GM19240 (cell line): Measurements from ENCODE around the gene TMEM121B.

Experiments
- DNase-seq: peaks from one replicate; pipeline ENCODE4 v3.0.0; 2011; ENCODE audit warnings: low spot score; ENCODE audit not compliant: insufficient read length

The TMEM121B gene

DNA sequence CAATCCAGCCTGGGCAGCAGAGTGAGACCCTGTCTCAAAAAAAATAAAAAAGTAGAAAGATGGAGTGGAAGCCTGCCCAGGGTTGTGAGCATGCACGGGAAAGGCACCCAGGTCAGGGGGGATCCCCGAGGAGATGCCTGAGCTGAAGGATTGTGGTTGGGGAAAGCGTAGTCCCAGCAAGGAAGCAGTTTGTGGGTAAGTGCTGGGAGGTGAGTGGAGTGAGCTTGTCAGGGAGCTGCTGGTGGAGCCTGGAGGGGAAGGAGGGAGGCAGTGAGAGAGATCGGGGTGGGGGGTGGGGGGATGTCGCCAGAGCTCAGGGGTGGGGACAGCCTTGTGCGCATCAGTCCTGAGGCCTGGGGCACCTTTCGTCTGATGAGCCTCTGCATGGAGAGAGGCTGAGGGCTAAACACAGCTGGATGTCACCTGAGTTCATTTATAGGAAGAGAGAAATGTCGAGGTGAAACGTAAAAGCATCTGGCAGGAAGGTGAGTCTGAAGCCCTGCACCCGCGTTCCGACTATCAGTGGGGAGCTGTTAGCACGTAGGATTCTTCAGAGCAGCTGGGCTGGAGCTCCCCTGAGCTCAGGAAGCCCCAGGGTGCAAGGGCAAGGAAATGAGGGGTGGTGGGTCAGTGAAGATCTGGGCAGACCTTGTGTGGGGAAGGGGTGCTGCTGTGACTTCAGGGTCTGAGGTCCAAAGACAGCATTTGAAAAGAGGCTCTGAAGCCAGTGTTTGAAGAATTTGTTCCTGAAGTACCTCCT lies 10.2 kb downstream of the TMEM121B start:
- no peak for DNase-seq

DNA sequence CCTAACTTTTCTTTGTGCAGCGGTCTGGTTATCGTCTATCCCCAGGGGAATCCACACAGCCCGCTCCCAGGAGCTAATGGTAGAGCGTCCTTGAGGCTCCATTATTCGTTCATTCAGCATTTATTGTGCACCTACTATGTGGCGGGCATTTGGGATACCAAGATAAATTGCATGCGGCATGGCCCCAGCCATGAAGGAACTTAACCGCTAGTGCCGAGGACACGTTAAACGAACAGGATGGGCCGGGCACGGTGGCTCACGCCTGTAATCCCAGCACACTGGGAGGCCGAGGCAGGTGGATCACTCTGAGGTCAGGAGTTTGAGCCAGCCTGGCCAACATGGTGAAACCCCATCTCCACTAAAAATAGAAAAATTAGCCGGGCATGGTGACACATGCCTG lies 11.2 kb downstream of the TMEM121B start:
- no peak for DNase-seq

DNA sequence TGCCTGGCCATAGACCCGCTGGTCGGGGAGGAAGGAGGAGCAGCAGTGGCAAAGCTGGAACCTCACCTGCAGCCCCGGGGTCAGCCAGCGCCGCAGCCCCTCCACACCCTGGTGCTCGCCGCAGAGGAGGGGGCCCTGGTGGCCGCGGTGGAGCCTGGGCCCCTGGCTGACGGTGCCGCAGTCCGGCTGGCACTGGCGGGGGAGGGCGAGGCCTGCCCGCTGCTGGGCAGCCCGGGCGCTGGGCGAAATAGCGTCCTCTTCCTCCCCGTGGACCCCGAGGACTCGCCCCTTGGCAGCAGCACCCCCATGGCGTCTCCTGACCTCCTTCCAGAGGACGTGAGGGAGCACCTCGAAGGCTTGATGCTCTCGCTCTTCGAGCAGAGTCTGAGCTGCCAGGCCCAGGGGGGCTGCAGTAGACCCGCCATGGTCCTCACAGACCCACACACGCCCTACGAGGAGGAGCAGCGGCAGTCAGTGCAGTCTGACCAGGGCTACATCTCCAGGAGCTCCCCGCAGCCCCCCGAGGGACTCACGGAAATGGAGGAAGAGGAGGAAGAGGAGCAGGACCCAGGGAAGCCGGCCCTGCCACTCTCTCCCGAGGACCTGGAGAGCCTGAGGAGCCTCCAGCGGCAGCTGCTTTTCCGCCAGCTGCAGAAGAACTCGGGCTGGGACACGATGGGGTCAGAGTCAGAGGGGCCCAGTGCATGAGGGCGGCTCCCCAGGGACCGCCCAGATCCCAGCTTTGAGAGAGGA lies 11.9 kb downstream of the TMEM121B start:
- no peak for DNase-seq

DNA sequence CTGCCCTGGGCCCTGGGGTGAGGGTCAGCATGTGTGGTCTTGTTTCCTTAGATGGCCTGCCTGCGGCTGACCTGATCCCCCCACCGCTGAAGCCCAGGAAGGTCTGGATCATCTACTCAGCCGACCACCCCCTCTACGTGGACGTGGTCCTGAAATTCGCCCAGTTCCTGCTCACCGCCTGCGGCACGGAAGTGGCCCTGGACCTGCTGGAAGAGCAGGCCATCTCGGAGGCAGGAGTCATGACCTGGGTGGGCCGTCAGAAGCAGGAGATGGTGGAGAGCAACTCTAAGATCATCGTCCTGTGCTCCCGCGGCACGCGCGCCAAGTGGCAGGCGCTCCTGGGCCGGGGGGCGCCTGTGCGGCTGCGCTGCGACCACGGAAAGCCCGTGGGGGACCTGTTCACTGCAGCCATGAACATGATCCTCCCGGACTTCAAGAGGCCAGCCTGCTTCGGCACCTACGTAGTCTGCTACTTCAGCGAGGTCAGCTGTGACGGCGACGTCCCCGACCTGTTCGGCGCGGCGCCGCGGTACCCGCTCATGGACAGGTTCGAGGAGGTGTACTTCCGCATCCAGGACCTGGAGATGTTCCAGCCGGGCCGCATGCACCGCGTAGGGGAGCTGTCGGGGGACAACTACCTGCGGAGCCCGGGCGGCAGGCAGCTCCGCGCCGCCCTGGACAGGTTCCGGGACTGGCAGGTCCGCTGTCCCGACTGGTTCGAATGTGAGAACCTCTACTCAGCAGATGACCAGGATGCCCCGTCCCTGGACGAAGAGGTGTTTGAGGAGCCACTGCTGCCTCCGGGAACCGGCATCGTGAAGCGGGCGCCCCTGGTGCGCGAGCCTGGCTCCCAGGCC lies 12.7 kb downstream of the TMEM121B start:
- no peak for DNase-seq

DNA sequence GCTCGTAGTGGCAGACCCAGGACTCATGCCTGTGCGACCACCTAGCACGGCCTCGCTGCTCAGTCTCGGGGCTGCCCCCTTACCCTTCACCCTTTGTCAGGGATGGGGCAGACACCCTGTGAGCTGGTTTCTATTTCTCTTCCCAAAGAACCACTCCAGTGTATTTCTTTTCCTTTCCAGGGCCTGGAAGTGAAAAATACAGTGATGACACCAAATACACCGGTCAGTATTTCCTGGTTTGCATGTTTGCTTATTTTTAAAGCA lies 13.7 kb downstream of the TMEM121B start:
- DNase-seq = no peak

DNA sequence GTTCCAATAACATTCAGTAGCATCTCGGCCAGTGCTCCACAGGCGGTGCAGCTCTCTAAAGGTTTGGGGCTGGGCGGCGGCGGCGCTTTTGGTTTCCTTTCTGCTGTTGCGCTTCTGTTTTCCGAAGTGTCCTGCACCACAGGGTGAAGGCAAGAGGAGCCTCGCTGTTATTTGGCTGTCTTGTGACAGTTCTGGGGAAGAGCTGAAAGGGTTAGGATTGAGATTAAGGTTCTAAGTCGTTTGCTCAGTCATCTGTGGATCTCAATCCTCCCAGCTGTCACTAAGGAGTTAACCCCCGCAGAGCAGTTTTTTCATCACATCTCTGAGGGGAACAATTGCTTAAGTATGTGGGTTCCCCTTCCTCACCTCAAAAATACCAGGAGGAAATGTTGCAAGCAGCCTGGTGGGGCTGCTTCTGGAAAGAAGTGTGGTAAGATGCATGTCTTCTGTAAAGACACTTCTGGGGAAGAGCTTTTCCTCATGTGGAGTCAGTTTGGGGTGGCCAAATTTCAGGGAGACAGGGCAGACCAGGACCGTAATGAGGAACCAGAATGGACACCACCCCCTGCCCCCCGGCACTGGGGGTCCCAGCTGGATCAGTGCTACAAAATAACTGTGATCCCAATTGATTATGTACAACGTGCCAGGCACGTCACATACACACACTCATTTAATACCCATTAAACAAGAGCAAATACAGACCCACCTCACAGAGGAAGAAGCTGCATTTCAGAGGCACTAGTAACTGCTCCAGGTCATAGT lies 14.2 kb downstream of the TMEM121B start:
- peak; percentile 45 for DNase-seq

DNA sequence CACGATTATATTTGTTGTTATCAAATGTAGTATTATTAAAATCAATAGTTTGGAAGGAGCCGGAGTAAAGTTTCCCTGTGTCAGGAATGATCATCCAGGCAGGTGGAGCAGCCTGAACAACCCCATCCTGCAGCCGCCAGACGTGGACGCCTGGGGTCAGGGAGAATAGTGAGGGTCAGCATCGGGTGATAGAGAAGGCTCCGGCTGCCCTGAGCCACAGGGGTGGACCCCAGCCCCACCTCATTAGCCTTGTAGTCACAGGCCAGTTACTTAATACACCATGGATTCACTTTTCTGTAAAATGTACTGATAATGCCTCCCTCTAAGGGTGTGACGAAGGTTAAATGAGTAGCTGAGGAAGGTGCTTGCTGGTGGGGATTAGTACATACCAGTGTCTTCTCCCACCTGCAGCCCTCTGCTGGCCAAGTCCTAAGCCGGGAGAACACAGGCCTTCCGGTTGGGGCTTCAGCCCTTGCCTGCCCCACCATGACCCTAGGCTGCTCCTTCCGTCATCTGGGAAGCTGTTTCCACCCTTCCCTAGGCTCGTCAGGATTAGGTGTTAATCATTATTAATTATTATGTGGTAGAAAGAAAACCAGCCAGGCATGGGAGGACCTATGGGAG lies 14.9 kb downstream of the TMEM121B start:
- DNase-seq = no peak

DNA sequence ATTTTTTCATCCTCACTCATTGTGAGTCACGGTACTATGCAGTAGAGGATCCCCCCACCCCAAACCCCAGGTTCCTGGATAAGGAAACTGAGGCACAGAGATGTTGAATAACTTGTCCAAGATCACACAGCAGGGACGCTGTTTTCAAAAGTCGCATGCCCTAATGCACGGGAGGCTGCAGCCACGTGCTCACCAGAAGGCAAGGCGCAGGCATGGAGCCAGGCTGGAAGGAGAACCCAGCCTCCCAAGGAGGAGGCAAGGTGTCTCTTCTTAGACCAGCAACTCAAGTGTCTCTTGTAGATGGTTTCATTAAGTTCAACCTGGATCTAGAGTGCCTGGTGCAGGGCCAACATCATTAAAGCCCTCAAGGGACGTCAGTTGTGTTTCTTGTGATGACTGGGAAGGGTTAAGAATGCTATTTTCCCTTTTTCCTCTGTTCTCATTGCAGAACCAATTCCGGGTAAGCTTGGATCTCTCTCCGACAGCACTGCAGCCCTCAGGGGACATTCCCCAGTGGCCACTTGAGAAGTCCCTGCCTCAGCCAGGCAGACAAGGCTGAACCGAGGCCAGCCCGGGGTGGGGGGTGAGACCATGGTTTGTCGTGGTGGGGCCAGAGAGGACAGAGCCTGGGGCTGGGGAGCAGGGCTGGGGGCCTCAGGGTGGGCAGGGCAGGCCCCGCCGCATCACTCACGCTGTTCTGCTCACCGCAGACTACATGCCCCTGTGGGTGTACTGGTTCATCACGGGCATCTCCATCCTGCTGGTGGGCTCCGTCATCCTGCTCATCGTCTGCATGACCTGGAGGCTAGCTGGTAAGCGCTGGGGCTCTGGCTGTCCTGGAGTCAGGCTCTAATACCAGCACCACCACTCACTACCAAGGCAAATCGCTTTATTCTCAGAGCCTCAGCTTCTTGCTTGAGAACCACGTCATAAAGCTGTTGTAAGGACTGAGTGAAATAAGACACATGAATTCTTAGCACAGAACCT lies 15.7 kb downstream of the TMEM121B start:
- no peak for DNase-seq

DNA sequence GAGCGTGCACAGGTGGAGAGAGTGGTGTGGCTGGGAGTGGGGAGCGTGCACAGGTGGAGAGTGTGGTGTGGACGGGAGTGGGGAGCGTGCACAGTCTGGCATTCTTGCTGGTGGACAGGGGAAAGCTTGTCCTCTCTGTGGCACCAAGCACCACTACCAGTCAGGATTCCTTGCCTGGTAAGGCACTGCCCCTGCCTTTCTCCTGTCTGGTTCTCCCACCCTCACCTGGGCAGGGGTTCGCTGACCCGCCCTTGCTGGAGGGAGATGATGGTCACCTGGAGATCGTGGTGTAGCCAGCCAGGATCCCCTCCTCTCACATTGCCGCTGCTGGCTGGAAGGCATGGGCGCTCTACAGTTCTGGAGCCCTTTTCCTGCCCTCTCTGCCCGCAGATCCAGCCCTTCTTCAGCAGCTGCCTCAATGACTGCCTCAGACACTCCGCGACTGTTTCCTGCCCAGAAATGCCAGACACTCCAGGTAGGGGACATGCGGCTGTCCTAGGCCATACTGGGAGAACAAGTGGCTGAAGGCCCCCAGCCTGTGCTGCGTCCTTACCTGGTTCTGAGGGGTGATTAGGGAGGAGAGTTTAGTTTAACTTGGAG lies 16.7 kb downstream of the TMEM121B start:
- no peak for DNase-seq

DNA sequence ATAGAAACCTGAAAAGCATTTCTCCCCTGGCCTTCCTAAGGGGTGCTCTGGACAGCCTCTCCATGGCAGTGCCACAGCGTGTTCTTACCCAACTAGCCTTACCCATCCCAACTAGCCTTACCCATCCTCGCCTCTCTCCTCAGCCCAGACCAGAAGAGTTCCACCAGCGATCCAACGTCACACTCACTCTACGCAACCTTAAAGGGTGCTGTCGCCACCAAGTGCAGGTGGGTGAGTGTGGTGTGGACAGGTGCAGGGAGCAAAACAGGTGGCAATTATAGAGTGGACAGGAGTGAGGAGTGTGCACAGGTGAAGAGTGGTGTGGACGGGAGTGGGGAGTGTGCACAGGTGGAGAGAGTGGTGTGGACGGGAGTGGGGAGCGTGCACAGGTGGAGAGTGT lies 17.8 kb downstream of the TMEM121B start:
- DNase-seq = no peak

DNA sequence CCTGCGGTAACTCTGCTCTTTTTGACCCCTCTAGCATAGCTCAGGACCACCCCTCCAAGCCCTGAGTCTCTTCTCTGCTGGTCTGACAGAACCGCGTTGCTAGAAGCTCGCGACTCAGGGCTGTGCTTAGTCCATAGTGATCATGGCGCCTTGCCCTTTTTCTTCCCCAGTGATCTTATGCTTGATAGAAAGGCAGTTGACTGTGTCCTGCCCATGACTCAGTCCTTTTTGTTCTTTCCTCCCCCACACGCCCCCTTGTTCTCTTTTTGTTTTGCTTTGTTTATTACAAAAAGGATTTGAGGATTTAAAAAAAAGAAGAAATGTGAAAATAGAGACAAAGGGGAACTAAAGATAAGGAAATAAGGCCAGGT lies 18.9 kb downstream of the TMEM121B start:
- no peak for DNase-seq

DNA sequence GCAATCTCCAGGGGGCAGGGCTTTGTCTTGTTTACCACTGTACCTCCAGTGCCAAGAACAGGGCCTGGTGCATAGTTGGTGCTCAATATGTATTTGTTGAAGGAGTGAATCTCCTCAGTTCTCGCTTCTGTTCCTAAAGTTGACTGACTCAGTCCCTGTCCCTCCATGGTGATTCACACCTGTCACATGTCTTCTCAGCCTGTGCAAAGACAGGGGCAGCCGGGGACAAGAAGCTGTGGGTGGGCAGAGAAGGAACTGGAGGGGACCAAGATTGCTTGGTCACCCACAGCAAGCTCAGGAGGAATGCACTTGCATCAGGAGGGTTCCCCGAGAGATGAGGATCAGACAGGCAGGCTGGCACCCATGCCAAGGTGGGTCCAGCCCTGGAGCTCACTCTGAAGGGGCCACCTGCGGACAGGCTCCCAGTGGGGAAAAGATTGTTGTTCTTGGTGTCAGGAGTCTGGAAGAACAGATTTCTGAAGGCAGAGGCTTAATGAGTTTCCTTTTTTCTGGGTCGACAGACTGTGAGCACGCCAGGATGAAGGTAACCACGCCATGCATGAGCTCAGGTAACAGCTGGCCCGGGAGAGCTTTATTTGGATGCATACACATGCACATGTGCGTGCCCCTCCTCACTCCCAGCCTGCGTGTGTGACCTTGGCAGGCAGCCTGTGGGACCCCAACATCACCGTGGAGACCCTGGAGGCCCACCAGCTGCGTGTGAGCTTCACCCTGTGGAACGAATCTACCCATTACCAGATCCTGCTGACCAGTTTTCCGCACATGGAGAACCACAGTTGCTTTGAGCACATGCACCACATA lies 19.5 kb downstream of the TMEM121B start:
- no peak for DNase-seq

DNA sequence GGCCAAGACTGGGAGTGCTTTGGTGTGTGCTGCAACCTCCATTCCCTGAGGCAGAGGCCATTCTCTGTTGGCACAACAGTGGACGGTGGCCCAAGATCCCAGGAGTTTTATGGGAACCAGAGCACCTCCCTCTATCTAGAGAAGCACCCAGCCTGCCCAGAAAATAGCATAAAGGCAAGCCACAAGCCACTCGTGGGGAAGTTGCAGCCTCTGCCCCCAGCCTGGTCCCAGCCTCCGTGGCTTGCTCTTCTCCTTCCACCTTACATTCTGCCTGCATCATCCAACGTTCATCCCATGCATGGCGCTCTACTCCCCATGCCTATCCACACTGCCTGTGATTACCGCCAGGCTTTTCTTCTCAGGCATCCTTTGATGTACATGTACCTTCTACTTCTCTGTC lies 20.5 kb downstream of the TMEM121B start:
- DNase-seq = no peak

DNA sequence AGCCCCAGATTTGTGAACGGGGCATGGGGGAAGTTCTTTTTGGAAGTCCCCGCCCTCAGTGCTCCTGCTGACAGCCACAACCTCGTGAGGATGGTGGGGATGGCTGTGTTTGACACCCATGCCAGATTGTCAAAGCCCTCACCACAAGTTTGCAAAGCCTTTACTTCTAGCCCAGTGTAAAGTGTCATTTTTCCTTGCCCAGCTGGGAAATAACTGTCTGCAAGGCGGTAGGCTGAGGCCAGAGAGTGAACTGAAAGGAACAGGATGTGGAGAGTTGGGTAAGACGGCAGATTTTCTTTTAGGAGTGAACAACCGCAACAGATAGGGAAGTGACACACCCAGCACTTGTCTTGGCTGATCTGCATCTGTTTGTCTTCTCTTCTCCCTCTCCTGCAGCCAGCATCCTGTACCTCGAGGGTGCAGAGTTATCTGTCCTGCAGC lies 22.8 kb downstream of the TMEM121B start:
- no peak for DNase-seq

DNA sequence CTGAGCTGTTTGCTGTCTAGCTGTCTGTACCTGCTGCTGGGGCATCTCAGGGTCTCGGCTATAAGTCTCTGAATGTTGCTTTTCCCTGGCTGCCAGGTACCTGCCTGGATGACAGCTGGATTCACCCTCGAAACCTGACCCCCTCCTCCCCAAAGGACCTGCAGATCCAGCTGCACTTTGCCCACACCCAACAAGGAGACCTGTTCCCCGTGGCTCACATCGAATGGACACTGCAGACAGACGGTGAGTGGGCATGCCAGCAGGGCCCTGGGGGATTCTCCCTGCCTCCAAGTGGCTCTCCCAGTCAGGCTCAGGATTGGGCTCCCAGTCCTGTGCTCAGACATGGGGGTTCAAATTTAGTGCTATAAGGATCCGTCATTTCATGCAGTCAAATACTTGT lies 23.5 kb downstream of the TMEM121B start:
- DNase-seq = no peak

DNA sequence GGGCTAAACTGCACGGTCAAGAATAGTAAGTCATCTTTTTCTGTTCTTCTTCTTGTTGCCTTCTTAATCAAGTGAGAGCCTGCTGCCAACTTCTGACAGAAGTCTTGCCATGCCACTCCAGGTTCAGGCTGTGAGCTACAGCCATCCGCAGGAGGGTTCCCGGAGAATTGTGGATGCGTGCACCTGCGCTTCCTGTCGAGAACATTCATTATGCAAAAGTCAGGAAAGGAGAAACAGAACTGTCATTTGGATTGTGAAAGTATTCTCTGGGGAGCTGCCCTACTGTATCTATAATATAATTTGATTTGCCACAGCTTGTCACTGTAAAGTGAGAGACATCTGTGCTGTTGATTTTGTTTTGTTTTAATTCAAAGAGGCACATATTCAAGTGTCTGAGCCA lies 24.1 kb downstream of the TMEM121B start:
- no peak for DNase-seq

DNA sequence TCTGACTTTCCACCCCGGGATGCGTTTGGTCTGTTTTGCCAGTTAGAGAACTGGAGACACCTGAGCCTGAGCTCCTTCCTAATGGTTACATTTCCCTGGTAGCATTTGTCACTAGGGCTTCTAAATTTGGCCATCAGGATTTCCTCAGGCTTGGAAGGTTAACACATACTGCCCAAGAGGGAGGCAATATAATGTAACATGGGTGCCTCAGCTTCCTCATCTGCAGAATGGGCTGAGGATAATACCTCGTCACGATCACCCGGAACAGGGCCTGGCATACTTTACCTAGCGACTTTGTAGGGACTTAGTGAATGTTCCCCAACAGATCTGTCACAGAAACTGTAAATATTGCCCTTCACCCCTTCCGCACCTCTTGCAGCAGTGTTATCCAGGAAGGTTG lies 25.1 kb downstream of the TMEM121B start:
- DNase-seq = no peak

DNA sequence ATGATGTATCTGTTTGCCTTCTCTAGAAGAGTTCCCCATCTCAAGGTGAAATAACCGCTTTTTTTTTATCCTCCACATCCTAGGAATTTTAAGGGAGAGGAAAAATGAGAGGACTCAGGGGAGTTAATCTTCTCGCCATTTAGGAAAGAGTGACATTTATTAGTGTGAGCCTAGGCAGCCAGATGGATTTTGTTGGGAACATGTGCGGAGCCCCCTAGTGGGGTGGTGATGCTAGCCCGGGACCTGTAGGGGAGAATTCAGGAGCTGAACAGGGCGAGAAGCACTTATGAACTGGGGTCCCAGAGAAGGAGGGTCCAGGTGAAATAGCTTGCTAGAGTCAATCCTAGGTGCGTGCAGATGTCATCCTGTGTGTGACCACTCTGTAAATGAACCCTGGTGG lies 25.6 kb downstream of the TMEM121B start:
- no peak for DNase-seq

DNA sequence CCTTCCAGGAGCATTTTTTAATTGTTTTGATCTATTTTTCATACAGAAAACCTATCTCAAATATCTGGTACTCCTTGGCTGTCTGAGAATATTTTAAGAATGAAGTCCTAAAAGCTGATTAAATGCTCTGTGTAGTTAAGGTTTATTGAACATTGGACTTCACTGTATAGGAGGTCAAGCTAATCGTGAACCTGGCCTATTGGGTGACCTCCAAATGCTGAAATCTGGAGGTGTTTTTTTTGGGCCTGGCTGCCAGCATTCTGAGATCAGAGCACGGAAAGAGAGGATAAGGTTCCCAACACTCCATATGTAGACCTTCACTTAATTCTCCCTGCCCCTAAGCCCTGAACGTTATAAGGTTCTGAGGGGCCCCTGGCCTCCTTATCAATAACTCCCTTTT lies 28.1 kb downstream of the TMEM121B start:
- no peak for DNase-seq
